Fibroblast of skin of abdomen (primary cell): ENCODE data around the gene RABAC1.
"Not testable (repeated sequence)": the region's sequence is repeated elsewhere in the genome, so short reads cannot be mapped to it uniquely, and the experiment has no call there.

Source experiments
- DNase-seq: peaks from one replicate; pipeline ENCODE4 v3.0.0-alpha.2; 2013

The RABAC1 gene

GRCh38 chr19:41915021-41915775, 43.9 kb downstream of the RABAC1 start:
- DNase-seq: no peak

DNA sequence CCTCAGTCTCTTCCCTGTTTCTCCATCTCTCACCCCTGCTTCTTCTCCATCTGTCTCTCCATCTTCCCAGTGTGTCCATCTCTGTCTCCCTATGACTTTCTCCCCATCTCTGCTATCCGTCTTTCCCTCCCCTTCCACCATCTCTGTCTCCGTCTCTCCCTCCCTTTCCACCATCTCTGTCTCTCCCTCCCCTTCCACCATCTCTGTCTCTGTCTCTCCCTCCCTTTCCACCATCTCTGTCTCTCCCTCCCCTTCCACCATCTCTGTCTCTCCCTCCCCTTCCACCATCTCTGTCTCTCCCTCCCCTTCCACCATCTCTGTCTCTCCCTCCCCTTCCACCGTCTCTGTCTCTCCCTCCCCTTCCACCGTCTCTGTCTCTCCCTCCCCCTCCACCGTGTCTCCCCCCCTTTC, 44.7 kb downstream of the RABAC1 start:
- DNase-seq: not testable (repeated sequence)

- DNase-seq: no peak
Observed at GRCh38 chr19:41913538-41914423, 45.3 kb downstream of the RABAC1 start.

GRCh38 chr19:41912899-41913537, 46.1 kb downstream of the RABAC1 start:
- no peak for DNase-seq

GRCh38 chr19:41911889-41912731, 47.0 kb downstream of the RABAC1 start:
- no peak for DNase-seq

DNA sequence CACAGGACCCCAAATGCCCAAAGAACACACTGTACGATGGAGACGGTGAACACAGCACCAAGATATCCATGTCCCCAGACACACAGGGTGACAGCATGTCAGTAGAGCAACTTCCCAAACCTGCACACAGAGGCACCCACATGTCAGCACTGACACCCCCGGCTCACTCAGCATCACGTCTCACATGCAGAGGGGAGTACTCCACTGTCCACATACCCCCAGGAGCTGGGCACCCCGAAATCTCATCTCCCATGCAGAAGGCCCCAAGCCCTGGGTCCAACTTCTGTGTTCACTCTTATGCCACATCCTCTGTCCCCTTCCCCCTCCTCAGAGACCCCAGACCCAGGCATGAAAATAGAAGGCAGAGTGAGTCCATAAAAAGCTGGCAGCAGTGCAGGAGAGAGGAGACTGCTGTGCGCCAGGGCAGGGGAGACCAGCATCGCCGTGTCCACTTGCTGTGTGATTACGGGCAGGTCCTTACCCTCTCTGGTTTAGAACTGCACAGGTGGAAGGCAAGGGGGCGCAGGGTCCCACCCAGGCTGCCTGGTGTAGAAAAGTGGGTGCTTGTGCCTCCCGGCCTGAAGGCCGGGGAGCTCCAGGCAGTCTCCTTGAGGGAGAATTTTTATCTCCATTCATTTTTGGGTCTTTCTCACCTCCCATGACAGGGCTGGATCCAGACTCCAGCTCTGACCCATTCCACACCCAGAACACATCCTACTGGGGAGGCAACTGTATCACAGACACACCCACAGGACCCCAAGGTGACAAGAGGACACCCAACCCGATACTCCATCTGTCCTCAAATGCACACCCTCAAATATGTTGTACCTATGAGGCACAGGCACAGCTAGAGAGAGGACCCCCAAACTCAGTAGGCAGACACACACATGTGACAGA, 47.9 kb downstream of the RABAC1 start:
- DNase-seq: no peak

DNA sequence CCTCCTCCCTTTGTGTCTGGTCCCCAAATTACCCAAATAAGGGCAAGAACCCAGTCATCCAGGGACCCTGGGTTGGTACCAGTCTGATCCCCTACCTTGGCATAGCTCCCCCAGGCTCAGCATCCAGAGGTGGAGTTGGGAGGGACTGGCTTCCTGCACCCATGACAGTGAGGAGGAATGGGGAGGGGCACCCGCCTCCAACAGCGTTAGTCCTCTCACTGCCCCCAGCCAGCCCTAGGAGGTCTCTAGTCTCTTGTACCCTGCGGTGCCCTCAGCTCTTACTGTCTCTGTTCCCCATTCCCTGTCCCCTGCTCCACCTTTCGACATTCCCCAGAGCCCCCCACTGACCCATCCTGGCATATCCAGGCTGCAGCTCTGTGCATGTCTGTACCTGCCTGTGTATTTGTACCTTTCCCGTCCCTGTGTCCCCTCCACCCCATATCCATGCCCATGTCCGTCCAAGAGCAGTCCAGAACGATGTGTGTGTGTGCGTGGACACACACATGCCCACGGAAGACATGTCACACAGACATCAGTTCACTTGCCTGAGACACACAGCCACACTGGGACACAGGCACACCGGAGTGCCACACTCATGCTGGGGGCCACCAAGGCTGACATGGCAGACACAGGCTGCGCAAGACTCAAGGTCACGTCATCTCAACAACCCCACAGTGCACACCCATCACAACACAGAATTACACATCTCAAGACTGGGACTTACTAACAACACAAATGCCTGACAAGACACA, 48.7 kb downstream of the RABAC1 start:
- no peak for DNase-seq

GRCh38 chr19:41909706-41910105, 49.4 kb downstream of the RABAC1 start:
- no peak for DNase-seq

- no peak for DNase-seq
Observed at GRCh38 chr19:41908724-41909464, 50.2 kb downstream of the RABAC1 start.

- no peak for DNase-seq
Observed at GRCh38 chr19:41907994-41908615, 51.0 kb downstream of the RABAC1 start.

DNA sequence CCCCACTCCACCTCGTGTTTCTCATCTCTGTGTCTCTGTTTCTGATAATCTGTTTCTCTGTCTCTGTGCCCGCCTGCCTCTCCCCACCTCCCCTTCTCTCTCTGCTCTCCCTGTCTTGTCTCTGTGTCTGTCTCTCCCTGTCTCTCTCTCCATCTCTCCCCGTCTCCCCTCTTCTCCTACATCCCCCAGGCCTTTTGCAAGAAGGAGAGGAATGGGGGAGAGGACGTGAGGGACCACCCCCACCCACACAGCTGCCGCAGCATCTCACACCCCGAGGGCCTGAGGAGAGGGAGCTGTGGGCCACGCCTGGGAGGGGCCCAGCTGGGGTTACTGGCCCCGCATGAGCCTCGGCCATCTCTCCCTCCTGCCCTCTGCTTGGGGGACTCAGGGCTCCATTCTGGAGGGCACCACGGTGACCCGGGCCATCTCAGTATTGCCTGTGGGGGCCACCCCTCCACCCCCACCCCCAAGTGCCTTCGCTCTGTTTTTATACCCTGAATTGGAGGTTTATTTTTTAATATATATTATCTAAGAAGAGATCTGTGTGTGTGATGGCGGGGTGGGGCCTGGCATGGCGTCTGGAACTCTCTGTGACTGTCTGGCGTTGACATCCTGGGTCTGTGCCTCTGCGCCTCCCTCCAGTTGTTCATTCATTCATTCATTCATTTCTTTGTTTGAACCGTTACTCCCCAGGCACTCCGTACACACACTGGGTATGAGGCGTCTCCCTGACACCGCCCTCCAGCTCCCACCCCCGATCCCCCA, 52.0 kb downstream of the RABAC1 start:
- DNase-seq: no peak
